Nephron (organoid): ENCODE results near the gene UBXN1.

Experiments used
- H3K27ac Mint-ChIP-seq, 3 experiments: 2 replicates each; pipeline ENCODE4 v1.8.0; 2020; ENCODE audit warnings: mixed read lengths in 3 of 3, mild to moderate bottlenecking in 2 of 3, moderate library complexity in 1 of 3
- H3K27me3 Mint-ChIP-seq: 2 replicates; pipeline ENCODE4 v1.8.0; 2021; ENCODE audit warnings: low read depth, mild to moderate bottlenecking, moderate library complexity, mixed read lengths
- H3K36me3 Mint-ChIP-seq: 2 replicates; pipeline ENCODE4 v1.8.0; 2020; ENCODE audit warnings: low read depth, mixed read lengths
- H3K4me1 Mint-ChIP-seq: 2 replicates; pipeline ENCODE4 v1.8.0; 2020; ENCODE audit warnings: mixed read lengths
- H3K4me3 Mint-ChIP-seq, 3 experiments: 2 replicates each; pipeline ENCODE4 v1.8.0; 2020; ENCODE audit warnings: mild to moderate bottlenecking in 3 of 3, mixed read lengths in 3 of 3, moderate library complexity in 2 of 3
- H3K9me3 Mint-ChIP-seq: 2 replicates; pipeline ENCODE4 v1.8.0; 2020; ENCODE audit warnings: mixed read lengths
- TF ChIP-seq, protein P1 (sequence below), 3 experiments: fragments of 200-600 bp; sonication (generic); IDR thresholded peaks; one replicate each; pipeline ENCODE4 v1.5.0; 2021; ENCODE audit warnings: antibody characterized with exemption in 3 of 3; ENCODE audit not compliant: unreplicated experiment in 3 of 3

Gene UBXN1

DNA sequence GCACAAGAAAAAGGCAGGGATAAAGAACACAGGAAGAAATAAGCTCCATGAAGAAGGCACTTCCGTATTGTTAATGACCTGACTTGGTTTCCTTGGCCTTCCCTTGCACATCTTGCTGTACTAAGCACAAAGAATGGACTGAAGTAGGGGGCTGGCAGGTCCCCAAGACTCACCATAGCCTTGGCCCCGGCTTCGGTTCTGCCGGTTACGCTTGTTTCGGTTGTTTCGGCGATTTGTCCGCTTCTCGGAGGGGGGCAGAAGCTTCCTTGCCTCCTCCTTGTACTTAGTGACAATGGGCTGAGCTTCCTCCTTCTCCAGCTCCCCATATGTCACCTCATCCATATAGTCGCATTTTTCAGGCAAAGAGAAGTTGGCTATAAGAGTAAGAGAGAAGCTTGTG, 37.9 kb upstream of the UBXN1 start:
- Mint-ChIP-seq H3K4me1 (peaks cover 10% of the 10 kb centered on the region), H3K36me3 (peaks cover 89% of the 10 kb centered on the region), H3K4me3 (no peak overlapping the region), H3K27me3 (no peaks in the 10 kb centered on the region), H3K27ac (no peak overlapping the region), H3K9me3 (no peaks in the 10 kb centered on the region)
- TF ChIP-seq, protein P1, sequence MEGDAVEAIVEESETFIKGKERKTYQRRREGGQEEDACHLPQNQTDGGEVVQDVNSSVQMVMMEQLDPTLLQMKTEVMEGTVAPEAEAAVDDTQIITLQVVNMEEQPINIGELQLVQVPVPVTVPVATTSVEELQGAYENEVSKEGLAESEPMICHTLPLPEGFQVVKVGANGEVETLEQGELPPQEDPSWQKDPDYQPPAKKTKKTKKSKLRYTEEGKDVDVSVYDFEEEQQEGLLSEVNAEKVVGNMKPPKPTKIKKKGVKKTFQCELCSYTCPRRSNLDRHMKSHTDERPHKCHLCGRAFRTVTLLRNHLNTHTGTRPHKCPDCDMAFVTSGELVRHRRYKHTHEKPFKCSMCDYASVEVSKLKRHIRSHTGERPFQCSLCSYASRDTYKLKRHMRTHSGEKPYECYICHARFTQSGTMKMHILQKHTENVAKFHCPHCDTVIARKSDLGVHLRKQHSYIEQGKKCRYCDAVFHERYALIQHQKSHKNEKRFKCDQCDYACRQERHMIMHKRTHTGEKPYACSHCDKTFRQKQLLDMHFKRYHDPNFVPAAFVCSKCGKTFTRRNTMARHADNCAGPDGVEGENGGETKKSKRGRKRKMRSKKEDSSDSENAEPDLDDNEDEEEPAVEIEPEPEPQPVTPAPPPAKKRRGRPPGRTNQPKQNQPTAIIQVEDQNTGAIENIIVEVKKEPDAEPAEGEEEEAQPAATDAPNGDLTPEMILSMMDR (IDR thresholded peaks at IDR 0.05; ENCODE audit: unreplicated experiment in 3 of 3), result no peak

GRCh38 chr11:62716206-62716605, 37.3 kb upstream of the UBXN1 start:
- TF ChIP-seq, protein P1 (IDR thresholded peaks at IDR 0.05; ENCODE audit: unreplicated experiment in 3 of 3), result no peak
- H3K9me3 Mint-ChIP-seq, result no peaks in the 10 kb centered on the region
- H3K27ac Mint-ChIP-seq, result peak overlapping the region in 1 of 3 experiments; percentile 58
- H3K36me3 Mint-ChIP-seq, result peaks cover 86% of the 10 kb centered on the region
- H3K27me3 Mint-ChIP-seq, result no peaks in the 10 kb centered on the region
- no peak overlapping the region for H3K4me3 Mint-ChIP-seq
- H3K4me1 Mint-ChIP-seq, result peaks cover 10% of the 10 kb centered on the region

DNA sequence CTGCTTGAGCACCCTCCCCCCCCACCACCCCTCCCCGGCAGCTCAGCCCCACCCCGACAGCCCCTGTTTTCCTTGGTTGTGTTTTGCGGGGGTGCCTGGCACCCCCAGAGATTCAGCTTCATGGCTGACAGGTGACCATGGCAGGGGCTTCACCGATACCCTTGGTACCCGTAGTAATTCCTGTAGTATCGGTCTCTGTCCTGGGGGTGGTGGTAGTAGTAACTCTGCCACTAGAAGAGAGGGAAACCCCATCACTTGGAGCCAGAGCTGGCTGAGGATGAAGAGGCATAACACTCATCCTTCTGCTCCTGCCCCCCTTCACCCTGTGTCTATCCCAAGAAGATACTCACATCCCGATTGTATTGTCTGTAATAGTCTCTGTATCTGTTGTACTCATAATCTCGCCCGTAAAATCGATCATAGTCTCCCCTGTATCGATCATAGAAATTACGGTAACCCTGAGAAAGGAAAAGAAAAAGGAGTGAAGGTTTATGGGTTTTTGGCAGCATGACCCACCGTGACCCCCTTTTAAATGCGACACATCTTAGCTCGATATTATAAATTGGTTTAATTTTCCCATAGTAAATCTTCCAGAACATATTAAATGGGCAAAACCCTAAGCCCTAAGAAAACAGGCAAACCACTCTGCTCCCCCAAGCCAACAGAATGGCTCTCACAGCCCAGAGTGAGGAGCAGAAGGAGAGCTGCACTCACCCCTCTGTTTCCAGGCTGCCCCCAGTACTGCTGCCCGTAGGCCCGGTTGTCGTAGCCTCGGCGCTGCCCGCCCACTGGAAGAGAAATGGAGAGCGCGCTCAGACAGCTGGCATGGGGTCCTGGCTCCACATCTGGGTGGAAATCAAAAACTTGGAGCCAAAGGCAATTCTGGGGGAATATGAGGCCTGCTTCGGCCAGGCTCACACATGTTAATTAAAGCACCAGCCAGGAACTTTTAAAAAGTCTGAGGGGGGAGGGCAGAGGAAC, 36.6 kb upstream of the UBXN1 start:
- TF ChIP-seq, protein P1 (IDR thresholded peaks at IDR 0.05; ENCODE audit: unreplicated experiment in 3 of 3), result no peak
- Mint-ChIP-seq H3K9me3 (no peaks in the 10 kb centered on the region), H3K27me3 (no peaks in the 10 kb centered on the region), H3K4me1 (peaks cover 10% of the 10 kb centered on the region), H3K36me3 (peaks cover 86% of the 10 kb centered on the region), H3K4me3 (no peak overlapping the region), H3K27ac (peak overlapping the region in 2 of 3 experiments; percentile 22 to 79)

DNA sequence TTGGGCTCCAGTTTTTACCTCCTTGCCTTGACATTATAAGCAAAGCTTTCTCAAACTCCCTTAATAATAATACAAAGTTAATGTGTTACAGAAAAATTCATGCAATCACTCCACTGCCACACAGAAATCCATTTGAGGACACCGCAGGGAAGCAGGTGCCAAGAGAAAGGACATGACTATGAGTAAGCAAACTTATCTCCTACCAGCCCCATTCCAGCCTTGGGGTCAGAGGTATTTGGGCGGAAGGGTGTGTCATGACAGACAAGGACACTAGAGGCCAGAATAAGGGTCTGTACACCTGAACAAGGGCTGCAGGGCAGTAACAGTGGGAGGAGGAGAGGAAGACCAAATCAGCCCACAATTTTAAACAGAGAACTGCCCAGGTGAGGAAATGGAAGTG, 34.5 kb upstream of the UBXN1 start:
- TF ChIP-seq, protein P1 (IDR thresholded peaks at IDR 0.05; ENCODE audit: unreplicated experiment in 3 of 3), result no peak
- Mint-ChIP-seq H3K4me1 (peaks cover 21% of the 10 kb centered on the region), H3K9me3 (no peaks in the 10 kb centered on the region), H3K36me3 (peaks cover 73% of the 10 kb centered on the region), H3K27ac (peak overlapping the region; percentile 60 to 86 (median 80)), H3K4me3 (no peak overlapping the region), H3K27me3 (no peaks in the 10 kb centered on the region)

DNA sequence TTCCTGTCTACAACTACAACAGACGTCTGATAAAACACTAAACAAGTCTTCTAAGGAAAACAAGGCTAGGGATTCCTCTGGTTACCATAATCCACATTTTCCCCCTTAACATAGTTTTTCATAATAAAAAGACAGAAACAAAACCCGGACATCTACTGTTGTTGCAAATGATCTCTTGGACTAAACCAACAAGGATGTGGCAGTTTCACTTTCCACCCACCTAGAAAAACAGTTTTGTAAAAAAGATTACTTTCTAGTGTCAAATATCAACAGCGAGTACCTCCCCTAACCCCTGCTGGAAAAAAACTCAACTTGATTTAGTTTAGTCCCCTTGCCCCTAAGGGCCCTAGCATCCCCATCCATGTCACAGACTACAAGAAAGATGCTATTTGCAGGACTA, 34.0 kb upstream of the UBXN1 start:
- H3K4me1 Mint-ChIP-seq, result peaks cover 24% of the 10 kb centered on the region
- H3K27ac Mint-ChIP-seq, result peak overlapping the region; percentile 60 to 86 (median 80)
- peaks cover 68% of the 10 kb centered on the region for H3K36me3 Mint-ChIP-seq
- no peaks in the 10 kb centered on the region for H3K9me3 Mint-ChIP-seq
- H3K4me3 Mint-ChIP-seq, result no peak overlapping the region
- H3K27me3 Mint-ChIP-seq, result no peaks in the 10 kb centered on the region
- TF ChIP-seq, protein P1 (IDR thresholded peaks at IDR 0.05; ENCODE audit: unreplicated experiment in 3 of 3), result no peak
